Epithelial cell of esophagus (primary cell): ENCODE results near the gene PPP1R26.
"Not testable (repeated sequence)": the region's sequence is repeated elsewhere in the genome, so short reads cannot be mapped to it uniquely, and the experiment has no call there.

ENCODE experiments used
- DNase-seq: peaks from one replicate; pipeline ENCODE4 v3.0.0; 2010; ENCODE audit warnings: low read depth
- H3K4me3 ChIP-seq: 2 replicates; pipeline ENCODE4 v1.5.1; 2011; ENCODE audit warnings: mild to moderate bottlenecking, low read length, control low read depth
- TF ChIP-seq, protein P1 (sequence below): IDR thresholded peaks from 2 replicates; pipeline ENCODE4 v1.5.1; 2011; ENCODE audit warnings: low read depth, mild to moderate bottlenecking, low read length, control low read depth, inconsistent platforms; ENCODE audit not compliant: insufficient read depth; ENCODE audit errors: missing control alignments

Gene PPP1R26

DNA sequence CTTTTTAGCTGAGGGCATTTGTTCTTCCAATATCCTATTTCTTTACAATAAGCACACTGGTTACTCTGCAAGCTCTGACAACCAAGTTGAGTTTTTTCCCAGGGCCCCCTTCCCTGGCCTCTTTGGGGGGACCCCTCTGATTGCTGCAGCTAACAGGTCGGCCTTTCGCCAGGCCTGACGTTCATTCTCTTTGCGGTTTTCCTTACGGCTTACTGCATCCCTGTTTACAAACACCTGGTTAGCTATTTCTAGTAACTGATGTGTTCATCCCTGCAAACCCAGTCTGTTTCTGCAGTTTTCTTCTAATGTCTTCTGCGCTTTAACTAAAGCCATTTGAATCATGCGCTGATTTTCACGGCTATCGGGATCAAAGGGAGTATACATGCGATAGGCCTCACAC is 37.5 kb upstream of the PPP1R26 start:
- no peak overlapping the region for H3K4me3 ChIP-seq
- TF ChIP-seq, protein P1, sequence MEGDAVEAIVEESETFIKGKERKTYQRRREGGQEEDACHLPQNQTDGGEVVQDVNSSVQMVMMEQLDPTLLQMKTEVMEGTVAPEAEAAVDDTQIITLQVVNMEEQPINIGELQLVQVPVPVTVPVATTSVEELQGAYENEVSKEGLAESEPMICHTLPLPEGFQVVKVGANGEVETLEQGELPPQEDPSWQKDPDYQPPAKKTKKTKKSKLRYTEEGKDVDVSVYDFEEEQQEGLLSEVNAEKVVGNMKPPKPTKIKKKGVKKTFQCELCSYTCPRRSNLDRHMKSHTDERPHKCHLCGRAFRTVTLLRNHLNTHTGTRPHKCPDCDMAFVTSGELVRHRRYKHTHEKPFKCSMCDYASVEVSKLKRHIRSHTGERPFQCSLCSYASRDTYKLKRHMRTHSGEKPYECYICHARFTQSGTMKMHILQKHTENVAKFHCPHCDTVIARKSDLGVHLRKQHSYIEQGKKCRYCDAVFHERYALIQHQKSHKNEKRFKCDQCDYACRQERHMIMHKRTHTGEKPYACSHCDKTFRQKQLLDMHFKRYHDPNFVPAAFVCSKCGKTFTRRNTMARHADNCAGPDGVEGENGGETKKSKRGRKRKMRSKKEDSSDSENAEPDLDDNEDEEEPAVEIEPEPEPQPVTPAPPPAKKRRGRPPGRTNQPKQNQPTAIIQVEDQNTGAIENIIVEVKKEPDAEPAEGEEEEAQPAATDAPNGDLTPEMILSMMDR = no peak
- DNase-seq = no peak

DNA sequence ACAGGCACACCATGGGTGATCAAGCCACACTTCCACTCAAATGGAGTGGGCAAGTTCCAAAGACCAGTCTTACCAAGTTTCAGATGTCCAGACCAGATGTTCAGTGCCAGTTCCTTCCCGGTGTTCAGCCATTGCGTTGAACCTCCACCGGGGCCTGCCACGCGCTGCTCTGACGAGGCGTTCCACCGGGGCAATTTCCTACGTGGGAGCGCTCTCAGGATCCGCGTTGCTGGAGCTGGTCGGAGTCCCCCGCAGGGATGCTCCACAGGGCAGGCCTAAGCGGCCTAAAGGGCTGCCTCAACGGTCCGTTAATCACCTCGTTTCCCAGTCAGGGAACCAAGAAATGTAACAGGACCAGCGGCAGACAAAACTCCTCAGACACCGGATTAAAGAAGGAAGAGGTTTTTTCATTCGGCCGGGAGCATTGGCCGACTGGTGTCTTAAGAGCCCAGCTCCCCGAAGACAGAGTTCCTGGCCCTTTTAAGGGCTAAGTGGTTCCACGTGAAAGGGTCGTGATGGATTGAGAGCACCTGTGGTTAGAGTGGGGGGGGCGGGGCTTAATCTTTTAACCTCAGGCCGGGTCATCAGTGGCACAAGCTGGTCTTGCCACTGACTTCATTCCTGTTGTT is 35.7 kb upstream of the PPP1R26 start:
- no peak overlapping the region for H3K4me3 ChIP-seq
- TF ChIP-seq, protein P1 = no peak
- DNase-seq = no peak

DNA sequence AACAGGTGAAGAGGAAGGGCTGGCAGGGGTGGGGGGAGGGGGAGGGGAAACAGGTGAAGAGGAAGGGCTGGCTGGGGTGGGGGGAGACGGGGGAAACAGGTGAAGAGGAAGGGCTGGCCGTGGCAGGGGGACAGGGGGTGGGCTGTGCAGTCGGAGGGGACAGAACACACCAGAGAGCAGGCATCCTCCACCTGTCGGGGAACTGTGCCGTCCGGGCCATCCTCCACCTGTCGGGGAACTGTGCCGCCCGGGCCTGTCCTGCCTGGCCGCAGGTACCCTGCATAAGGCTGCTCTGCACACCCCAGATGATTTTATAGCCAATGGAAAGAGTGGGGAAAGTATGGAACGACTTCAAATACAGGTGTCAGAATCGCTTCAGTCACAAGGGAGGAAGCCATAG is 32.5 kb upstream of the PPP1R26 start:
- TF ChIP-seq, protein P1 = no peak
- no peak overlapping the region for H3K4me3 ChIP-seq
- no peak for DNase-seq

DNA sequence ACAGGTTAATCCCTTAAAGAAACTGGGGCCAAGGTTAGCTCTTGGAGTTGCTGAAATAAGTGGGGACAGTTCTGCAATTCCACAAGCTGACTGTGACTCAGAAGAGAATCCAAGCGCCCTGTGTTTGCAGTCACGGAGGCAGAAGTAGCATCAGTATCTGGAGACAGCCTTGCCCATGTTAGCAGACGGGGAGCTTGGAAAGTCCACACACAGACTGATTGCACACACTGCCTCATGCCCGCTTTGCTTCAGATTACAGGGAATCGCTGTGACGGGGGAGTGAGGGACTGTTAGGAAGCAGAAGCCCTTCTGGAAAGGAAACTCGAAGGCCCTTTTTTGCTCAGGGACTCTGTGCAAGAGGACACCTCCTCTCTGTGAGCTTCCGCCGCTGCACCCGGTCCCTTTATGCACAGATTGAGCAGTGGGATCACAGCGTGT is 30.9 kb upstream of the PPP1R26 start:
- TF ChIP-seq, protein P1 = no peak
- no peak for DNase-seq
- H3K4me3 ChIP-seq = no peak overlapping the region

DNA sequence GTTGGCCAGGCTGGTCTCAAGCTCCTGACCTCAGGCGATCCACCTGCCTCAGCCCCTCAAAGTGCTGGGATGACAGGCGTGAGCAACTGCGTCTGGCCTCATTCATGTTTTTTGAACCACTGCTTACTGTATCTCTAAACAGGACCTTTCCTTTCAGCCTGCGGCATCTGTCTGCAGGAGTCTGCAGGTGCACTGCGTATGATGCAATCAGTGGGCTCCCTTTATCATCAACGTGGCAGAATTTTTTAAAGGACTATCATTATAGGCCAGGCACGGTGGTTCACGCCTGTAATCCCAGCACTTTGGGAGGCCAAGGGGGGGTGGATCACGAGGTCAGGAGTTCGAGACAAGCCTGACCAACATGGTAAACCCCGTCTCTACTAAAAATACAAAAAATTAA is 30.1 kb upstream of the PPP1R26 start:
- not testable (repeated sequence) for H3K4me3 ChIP-seq, DNase-seq

DNA sequence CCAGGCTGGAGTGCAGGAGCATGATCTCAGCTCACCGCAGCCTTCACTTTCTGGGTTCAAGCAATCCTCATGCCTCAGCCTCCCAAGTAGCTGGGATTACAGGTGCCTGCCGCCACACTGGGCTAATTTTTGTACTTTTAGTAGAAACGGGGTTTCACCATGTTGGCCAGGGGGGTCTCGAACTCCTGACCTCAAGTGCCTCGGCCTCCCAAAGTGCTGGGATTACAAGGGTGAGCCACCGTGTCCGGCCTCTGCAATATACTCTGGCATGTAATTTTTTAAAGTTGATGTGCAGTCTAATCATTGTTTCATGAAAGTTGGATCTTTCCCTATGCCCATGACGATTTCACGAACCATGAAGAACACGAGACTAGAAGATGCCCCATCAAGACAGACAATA is 28.6 kb upstream of the PPP1R26 start:
- no peak overlapping the region for H3K4me3 ChIP-seq
- TF ChIP-seq, protein P1 = no peak
- DNase-seq = no peak

DNA sequence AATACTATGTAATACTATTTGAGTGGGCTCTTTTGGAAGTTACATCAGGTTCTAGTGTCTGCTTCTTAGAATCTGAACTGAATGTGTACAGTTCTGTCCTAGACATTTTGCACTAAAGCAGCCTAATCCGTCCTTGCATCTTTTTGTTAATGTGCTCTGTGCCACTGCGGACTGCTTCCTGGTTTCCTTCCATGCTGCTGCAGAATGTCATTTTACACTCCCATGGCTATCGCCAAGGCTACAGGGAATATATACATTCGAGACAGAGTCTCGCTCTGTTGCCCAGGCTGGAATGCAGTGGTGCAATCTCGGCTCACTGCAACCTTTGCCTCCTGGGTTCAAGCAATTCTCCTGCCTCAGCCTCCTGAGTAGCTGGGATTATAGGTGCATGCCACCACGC is 27.7 kb upstream of the PPP1R26 start:
- not testable (repeated sequence) for DNase-seq

DNA sequence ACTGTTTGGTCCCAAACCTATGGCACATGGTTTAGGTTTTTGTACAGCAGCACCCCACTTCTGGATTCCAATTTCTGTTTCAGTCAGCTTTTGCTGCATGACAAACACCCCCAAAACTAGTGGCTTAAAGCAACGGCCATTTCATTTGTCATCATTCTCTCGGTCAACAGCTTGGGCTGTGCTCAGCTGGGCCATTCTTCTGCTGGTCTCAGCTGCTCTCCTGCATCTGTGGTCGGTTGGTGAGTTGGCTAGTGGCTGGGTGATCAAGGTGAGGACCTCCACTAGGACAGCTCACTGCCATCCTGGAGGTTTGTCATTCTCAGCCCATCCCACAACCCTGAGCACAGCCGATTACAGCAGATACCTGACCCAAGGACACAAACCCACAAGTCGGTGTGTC is 24.8 kb upstream of the PPP1R26 start:
- H3K4me3 ChIP-seq = no peak overlapping the region
- DNase-seq = no peak
- TF ChIP-seq, protein P1 = no peak

More for the DNA sequence above, 27.7 kb upstream of the PPP1R26 start:
- H3K4me3 ChIP-seq = not testable (repeated sequence)
